ENCODE measurements around the gene GFY.

The GFY gene

DNA sequence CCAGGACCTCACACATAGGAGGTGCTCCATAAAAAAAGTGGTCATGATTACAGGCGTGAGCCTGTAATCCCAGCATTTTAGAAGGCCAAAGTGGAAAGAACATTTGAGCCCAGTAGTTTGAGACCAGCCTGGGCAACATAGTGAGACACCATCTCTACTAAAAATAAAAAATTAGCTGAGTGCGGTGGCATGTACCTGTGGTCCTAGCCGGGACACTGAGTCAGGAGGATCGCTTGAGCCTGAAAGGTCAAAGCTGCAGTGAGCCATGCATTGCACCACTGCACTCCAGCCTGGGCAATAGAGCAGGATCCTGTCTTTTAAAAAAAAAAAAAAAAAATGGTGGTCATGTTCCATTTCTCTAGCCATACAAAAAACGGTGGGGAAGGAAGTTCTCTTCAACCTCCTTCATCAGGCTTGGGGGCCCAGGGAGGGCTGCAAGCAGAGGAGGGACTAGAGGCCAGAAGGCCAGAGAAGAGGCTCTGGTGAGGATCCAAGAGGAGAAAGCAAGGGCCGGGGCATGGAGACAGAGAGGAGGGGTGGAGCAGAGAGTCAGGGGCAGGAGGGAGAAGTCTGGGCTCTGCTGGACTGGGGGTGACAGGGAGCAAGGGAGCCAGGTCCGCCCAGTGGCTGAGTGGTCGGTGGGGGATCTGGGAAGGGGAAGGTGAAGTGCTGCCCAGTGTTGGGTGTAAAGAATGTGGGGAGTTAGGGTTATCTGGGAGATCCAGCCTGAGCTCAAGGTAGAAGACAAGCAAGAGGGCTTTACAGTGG, 28.3 kb upstream of the GFY start:
- Histone ChIP-seq H2AFZ (ENCODE audit: low read depth, low read length, severe bottlenecking) (no peak overlapping the region), H4K20me1 (ENCODE audit: low read depth, low read length) (no peaks in the 10 kb centered on the region), H3K27ac (ENCODE audit: low read depth, low read length) (no peak overlapping the region), H3K9ac (ENCODE audit: low read length) (no peak overlapping the region), H3K27me3 (ENCODE audit: low read length) (no peaks in the 10 kb centered on the region), H3K9me2 (replicated peaks; ENCODE audit: insufficient read depth, low read length) (no peaks in the 10 kb centered on the region), H3K4me3 (ENCODE audit: insufficient read depth, low read length, poor library complexity, severe bottlenecking) (no peak overlapping the region), H3K36me3 (ENCODE audit: low read length) (no peaks in the 10 kb centered on the region), H3K79me2 (ENCODE audit: insufficient read depth, low read length) (no peaks in the 10 kb centered on the region), H3K4me2 (ENCODE audit: low read depth, low read length, poor library complexity, severe bottlenecking) (no peak overlapping the region), H3K9me3 (ENCODE audit: insufficient read depth, low read length) (no peaks in the 10 kb centered on the region), H3F3A (ENCODE audit: insufficient read depth) (no peaks in the 10 kb centered on the region)
- TF ChIP-seq, protein P1, sequence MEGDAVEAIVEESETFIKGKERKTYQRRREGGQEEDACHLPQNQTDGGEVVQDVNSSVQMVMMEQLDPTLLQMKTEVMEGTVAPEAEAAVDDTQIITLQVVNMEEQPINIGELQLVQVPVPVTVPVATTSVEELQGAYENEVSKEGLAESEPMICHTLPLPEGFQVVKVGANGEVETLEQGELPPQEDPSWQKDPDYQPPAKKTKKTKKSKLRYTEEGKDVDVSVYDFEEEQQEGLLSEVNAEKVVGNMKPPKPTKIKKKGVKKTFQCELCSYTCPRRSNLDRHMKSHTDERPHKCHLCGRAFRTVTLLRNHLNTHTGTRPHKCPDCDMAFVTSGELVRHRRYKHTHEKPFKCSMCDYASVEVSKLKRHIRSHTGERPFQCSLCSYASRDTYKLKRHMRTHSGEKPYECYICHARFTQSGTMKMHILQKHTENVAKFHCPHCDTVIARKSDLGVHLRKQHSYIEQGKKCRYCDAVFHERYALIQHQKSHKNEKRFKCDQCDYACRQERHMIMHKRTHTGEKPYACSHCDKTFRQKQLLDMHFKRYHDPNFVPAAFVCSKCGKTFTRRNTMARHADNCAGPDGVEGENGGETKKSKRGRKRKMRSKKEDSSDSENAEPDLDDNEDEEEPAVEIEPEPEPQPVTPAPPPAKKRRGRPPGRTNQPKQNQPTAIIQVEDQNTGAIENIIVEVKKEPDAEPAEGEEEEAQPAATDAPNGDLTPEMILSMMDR (IDR thresholded peaks at IDR 0.05; ENCODE audit: insufficient read depth, low read length, poor library complexity, severe bottlenecking) = no peak
- TF ChIP-seq EZH2phosphoT487 (conservative IDR thresholded peaks at IDR 0.05; ENCODE audit: low read length) = no peak

DNA sequence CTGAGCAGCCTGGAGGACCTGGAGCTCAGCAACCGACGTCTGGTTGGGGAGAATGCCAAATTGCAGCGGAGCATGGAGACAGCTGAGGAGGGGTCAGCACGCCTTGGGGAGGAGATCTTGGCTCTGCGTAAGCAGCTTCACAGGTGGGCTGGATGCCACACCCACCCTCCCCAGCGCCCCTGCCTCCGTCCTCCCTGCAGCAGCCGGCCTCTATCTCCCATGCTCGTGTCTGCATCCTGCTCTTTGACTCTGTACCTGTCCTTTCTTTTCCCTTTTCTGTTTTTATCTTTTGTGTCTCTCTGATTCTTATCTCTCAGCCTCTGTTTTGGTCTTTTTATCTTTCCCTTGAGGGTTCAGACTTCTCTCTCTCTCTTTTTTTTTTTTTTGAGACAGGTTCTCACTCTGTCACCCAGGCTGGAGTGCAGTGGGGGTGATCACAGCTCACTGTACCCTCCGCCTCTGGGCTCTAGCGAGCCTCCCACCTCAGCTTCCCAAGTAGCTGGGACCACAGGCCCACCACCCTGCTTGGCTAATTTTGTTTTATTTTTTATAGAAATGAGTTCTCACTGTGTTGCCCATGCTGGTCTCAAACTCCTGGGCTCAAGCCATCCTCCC, 27.1 kb upstream of the GFY start:
- Histone ChIP-seq H3K9me3 (ENCODE audit: insufficient read depth, low read length) (no peaks in the 10 kb centered on the region), H3K9me2 (replicated peaks; ENCODE audit: insufficient read depth, low read length) (no peaks in the 10 kb centered on the region), H4K20me1 (ENCODE audit: low read depth, low read length) (no peaks in the 10 kb centered on the region), H3K4me3 (ENCODE audit: insufficient read depth, low read length, poor library complexity, severe bottlenecking) (no peak overlapping the region), H3K27ac (ENCODE audit: low read depth, low read length) (no peak overlapping the region), H3K9ac (ENCODE audit: low read length) (no peak overlapping the region), H2AFZ (ENCODE audit: low read depth, low read length, severe bottlenecking) (no peak overlapping the region), H3K4me2 (ENCODE audit: low read depth, low read length, poor library complexity, severe bottlenecking) (no peak overlapping the region), H3K79me2 (ENCODE audit: insufficient read depth, low read length) (no peaks in the 10 kb centered on the region), H3K36me3 (ENCODE audit: low read length) (no peaks in the 10 kb centered on the region), H3F3A (ENCODE audit: insufficient read depth) (no peaks in the 10 kb centered on the region), H3K27me3 (ENCODE audit: low read length) (no peaks in the 10 kb centered on the region)
- TF ChIP-seq, protein P1 (IDR thresholded peaks at IDR 0.05; ENCODE audit: insufficient read depth, low read length, poor library complexity, severe bottlenecking) = no peak
- no peak for TF ChIP-seq EZH2phosphoT487 (conservative IDR thresholded peaks at IDR 0.05; ENCODE audit: low read length)

DNA sequence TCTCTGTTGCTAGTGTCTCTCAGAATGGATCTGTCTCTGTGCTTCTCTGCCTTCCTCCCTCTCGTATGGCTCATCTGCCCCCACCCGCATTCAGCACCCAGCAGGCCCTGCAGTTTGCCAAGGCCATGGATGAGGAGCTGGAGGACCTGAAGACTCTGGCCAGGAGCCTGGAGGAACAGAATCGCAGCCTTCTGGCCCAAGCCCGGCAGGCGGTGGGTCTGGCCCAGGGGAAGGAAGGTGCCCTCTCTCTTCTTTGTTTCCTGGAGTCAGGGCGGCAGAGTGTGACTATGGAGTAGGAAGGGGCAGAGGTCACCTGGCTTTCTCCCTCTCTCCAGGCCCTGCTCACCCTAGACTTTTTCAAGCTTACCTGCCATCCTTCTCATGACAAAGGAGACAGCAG, 26.3 kb upstream of the GFY start:
- Histone ChIP-seq H3K27ac (ENCODE audit: low read depth, low read length) (no peak overlapping the region), H3K9me3 (ENCODE audit: insufficient read depth, low read length) (no peaks in the 10 kb centered on the region), H3K9me2 (replicated peaks; ENCODE audit: insufficient read depth, low read length) (no peaks in the 10 kb centered on the region), H2AFZ (ENCODE audit: low read depth, low read length, severe bottlenecking) (no peak overlapping the region), H3K79me2 (ENCODE audit: insufficient read depth, low read length) (no peaks in the 10 kb centered on the region), H3K4me3 (ENCODE audit: insufficient read depth, low read length, poor library complexity, severe bottlenecking) (no peak overlapping the region), H3K36me3 (ENCODE audit: low read length) (no peaks in the 10 kb centered on the region), H3F3A (ENCODE audit: insufficient read depth) (no peaks in the 10 kb centered on the region), H4K20me1 (ENCODE audit: low read depth, low read length) (no peaks in the 10 kb centered on the region), H3K9ac (ENCODE audit: low read length) (no peak overlapping the region), H3K4me2 (ENCODE audit: low read depth, low read length, poor library complexity, severe bottlenecking) (no peak overlapping the region), H3K27me3 (ENCODE audit: low read length) (no peaks in the 10 kb centered on the region)
- TF ChIP-seq, protein P1 (IDR thresholded peaks at IDR 0.05; ENCODE audit: insufficient read depth, low read length, poor library complexity, severe bottlenecking) = no peak
- TF ChIP-seq EZH2phosphoT487 (conservative IDR thresholded peaks at IDR 0.05; ENCODE audit: low read length) = no peak

Data from SU-DHL-6 (cell line).